A673 (cell line): Measurements from ENCODE around the gene ERGIC2. TPM values are rescaled to one million over a fixed set of nuclear protein-coding genes. Genes with fewer than 3 reads are reported as not detected.
"Not testable (repeated sequence)": the region's sequence is repeated elsewhere in the genome, so short reads cannot be mapped to it uniquely, and the experiment has no call there.

Experiments used
- BruUV-seq: library from RNA; stranded (reverse); fragments of 400-500 nt; replicated peaks from 2 replicates; lab custom pipeline; 2021; lab: Mats Ljungman, UMichigan
- CTCF ChIA-PET: fragments of 300-600 bp; sonication (Branson Sonifier 250); formaldehyde crosslinking; loops from one replicate; lab custom pipeline; 2022; ENCODE audit warnings: antibody characterized with exemption; lab: Charles Lee
- POLR2A ChIA-PET: fragments of 300-600 bp; sonication (Branson Sonifier 250); formaldehyde crosslinking; loops from one replicate; lab custom pipeline; 2022; ENCODE audit warnings: antibody characterized with exemption; ENCODE audit not compliant: low non-redundant PET; lab: Charles Lee
- DNase-seq: peaks from one replicate; pipeline ENCODE4 v3.0.0-alpha.2; 2015; ENCODE audit warnings: low spot score
- H3K27ac ChIP-seq: fragments of 200-600 bp; sonication (generic); 2 replicates; pipeline ENCODE4 v1.5.1; 2016; ENCODE audit warnings: mixed run types, low read depth, mild to moderate bottlenecking, mixed read lengths, antibody characterized with exemption, low read length; ENCODE audit not compliant: poor library complexity, severe bottlenecking
- H3K27me3 ChIP-seq: fragments of 200-600 bp; sonication (generic); replicated peaks from 2 replicates; pipeline ENCODE4 v1.6.1; 2017; ENCODE audit warnings: mixed run types, low read depth, mild to moderate bottlenecking, mixed read lengths, antibody characterized with exemption, low read length; ENCODE audit not compliant: insufficient read depth, poor library complexity
- H3K36me3 ChIP-seq: fragments of 200-600 bp; sonication (generic); 2 replicates; pipeline ENCODE4 v1.6.1; 2016; ENCODE audit warnings: mixed run types, mild to moderate bottlenecking, mixed read lengths, antibody characterized with exemption, low read length; ENCODE audit not compliant: insufficient read depth, poor library complexity, severe bottlenecking
- H3K4me1 ChIP-seq: fragments of 200-600 bp; sonication (generic); 2 replicates; pipeline ENCODE4 v1.6.1; 2017; ENCODE audit warnings: mixed run types, mild to moderate bottlenecking, mixed read lengths, antibody characterized with exemption, low read length; ENCODE audit not compliant: insufficient read depth, poor library complexity, severe bottlenecking
- H3K4me3 ChIP-seq: fragments of 200-600 bp; sonication (generic); 2 replicates; pipeline ENCODE4 v1.5.1; 2016; ENCODE audit warnings: low read depth, mixed run types, mild to moderate bottlenecking, mixed read lengths, low read length; ENCODE audit not compliant: poor library complexity, severe bottlenecking
- H3K9me3 ChIP-seq: fragments of 200-600 bp; sonication (generic); 2 replicates; pipeline ENCODE4 v1.6.1; 2016; ENCODE audit warnings: mixed run types, low read depth, mild to moderate bottlenecking, mixed read lengths, antibody characterized with exemption, low read length; ENCODE audit not compliant: poor library complexity, severe bottlenecking
- CTCF ChIP-seq: fragments of 300-800, 200-600 bp; sonication (generic); conservative IDR thresholded peaks from 2 replicates; pipeline ENCODE4 v1.5.1; 2017; ENCODE audit warnings: low read depth, mild to moderate bottlenecking, antibody characterized with exemption, low read length, moderate library complexity, mixed read lengths
- EZH2 ChIP-seq: fragments of 200-600 bp; sonication (generic); IDR thresholded peaks from 2 replicates; pipeline ENCODE4 v1.6.1; 2017; ENCODE audit warnings: borderline replicate concordance, low read depth, mild to moderate bottlenecking, mixed read lengths, antibody characterized with exemption, low read length; ENCODE audit not compliant: poor library complexity, severe bottlenecking
- intact Hi-C: fragments of 100-400 bp; cut with micrococcal nuclease; formaldehyde crosslinking; loops from one replicate; pipeline ENCODE4 v1.10.0; 2022; ENCODE audit not compliant: unreplicated experiment
- total RNA-seq: library from RNA; stranded (reverse); gene quantifications from 2 replicates; pipeline ENCODE4 v1.2.3, GENCODE V29; 2021

The ERGIC2 gene
- total RNA-seq, 1 experiment from 2014 or later = 89.1 TPM

GRCh38 chr12:29291226-29291625 is 89.7 kb downstream of the ERGIC2 start:
- no TSS peak for BruUV-seq
- no peak for DNase-seq
- intact Hi-C loops = no loop called here
- Histone ChIP-seq H3K36me3 (no peaks in the 10 kb centered on the region), H3K4me1 (no peaks in the 10 kb centered on the region), H3K27me3 (no peaks in the 10 kb centered on the region), H3K9me3 (no peaks in the 10 kb centered on the region), H3K4me3 (no peak overlapping the region), H3K27ac (no peak overlapping the region)
- POLR2A ChIA-PET = no interaction called here
- CTCF ChIA-PET = no interaction called here
- TF ChIP-seq CTCF = no peak
- TF ChIP-seq EZH2 = no peak

GRCh38 chr12:29290475-29290874 is 90.5 kb downstream of the ERGIC2 start:
- H3K36me3 ChIP-seq, POLR2A ChIA-PET, DNase-seq, H3K27me3 ChIP-seq, BruUV-seq, H3K27ac ChIP-seq, H3K4me1 ChIP-seq, H3K9me3 ChIP-seq, H3K4me3 ChIP-seq, CTCF ChIA-PET, intact Hi-C loops: not testable (repeated sequence)

GRCh38 chr12:29288031-29288430 is 92.9 kb downstream of the ERGIC2 start:
- TF ChIP-seq EZH2 (no peak), CTCF (no peak)
- BruUV-seq = no TSS peak
- H3K27me3 ChIP-seq = no peaks in the 10 kb centered on the region
- H3K4me3 ChIP-seq = no peak overlapping the region
- intact Hi-C loops = loop anchor here (10.0 kb wide), 1 partner anchor 1683 kb away; no protein-coding TSS in a partner anchor
- CTCF ChIA-PET = no interaction called here
- no peaks in the 10 kb centered on the region for H3K9me3 ChIP-seq
- DNase-seq = no peak
- POLR2A ChIA-PET = no interaction called here
- peaks cover 3% of the 10 kb centered on the region for H3K4me1 ChIP-seq
- H3K36me3 ChIP-seq = no peaks in the 10 kb centered on the region
- no peak overlapping the region for H3K27ac ChIP-seq

DNA sequence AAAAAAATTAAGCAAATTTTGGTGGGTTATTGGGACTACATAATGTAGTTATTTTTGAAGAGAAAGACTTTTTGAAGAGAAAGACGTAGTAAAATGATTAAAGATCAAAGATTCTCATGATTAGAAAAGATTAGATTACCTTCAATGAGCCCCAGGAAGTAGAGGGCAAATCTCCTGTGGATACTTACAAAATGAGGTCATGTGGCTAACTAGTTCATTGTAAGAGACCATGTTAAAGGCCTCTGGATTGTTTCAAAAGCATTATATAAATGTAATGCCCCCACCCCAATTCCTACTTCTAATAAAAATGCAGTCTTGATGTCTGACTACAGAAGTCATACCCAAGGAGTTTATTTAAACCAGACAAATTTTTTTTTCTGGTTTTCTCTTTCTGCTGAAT is 93.3 kb downstream of the ERGIC2 start:
- no peak for DNase-seq
- intact Hi-C loops = loop anchor here (10.0 kb wide), 1 partner anchor 1683 kb away; no protein-coding TSS in a partner anchor
- Histone ChIP-seq H3K36me3 (no peaks in the 10 kb centered on the region), H3K9me3 (no peaks in the 10 kb centered on the region), H3K4me3 (no peak overlapping the region), H3K27ac (no peak overlapping the region), H3K4me1 (peaks cover 7% of the 10 kb centered on the region), H3K27me3 (no peaks in the 10 kb centered on the region)
- BruUV-seq = no TSS peak
- ChIA-PET POLR2A (no interaction called here), CTCF (no interaction called here)
- TF ChIP-seq EZH2 (no peak), CTCF (no peak)

Other genes with a start within 250 kb of the ERGIC2 start
- gene FAR2, start 231.9 kb downstream of the ERGIC2 start, total RNA-seq = 9.3 and 10.7 TPM in 2 replicates
- 0.09 TPM in 1 of 2 replicates, not detected in the other for gene OVCH1, start 116.5 kb upstream of the ERGIC2 start, total RNA-seq